Occipital lobe (tissue), 2 donors: Measurements from ENCODE around the gene MATCAP1. TPM values are rescaled to one million over a fixed set of nuclear protein-coding genes. Genes with fewer than 3 reads are reported as not detected.
A peak's percentile ranks its signal among the peaks of the same experiment; 100 is the strongest.

Experiments
- DNase-seq: peaks from one replicate; lab custom pipeline; 2025; lab: John Stamatoyannopoulos, UW
- total RNA-seq: library from RNA; depleted of rRNA; stranded (reverse); fragments of >200 nt; gene quantifications from one replicate; pipeline ENCODE4 v1.2.3, GENCODE V29; 2014

The MATCAP1 gene
- 49.1 TPM for total RNA-seq

GRCh38 chr16:67183627-67184452, at the start of gene MATCAP1:
Gene MATCAP1 (minus strand): TSS chr16:67183963. CDS start chr16:67180610, 3,353 bp downstream.
- DNase-seq: peak; percentile 92

DNA sequence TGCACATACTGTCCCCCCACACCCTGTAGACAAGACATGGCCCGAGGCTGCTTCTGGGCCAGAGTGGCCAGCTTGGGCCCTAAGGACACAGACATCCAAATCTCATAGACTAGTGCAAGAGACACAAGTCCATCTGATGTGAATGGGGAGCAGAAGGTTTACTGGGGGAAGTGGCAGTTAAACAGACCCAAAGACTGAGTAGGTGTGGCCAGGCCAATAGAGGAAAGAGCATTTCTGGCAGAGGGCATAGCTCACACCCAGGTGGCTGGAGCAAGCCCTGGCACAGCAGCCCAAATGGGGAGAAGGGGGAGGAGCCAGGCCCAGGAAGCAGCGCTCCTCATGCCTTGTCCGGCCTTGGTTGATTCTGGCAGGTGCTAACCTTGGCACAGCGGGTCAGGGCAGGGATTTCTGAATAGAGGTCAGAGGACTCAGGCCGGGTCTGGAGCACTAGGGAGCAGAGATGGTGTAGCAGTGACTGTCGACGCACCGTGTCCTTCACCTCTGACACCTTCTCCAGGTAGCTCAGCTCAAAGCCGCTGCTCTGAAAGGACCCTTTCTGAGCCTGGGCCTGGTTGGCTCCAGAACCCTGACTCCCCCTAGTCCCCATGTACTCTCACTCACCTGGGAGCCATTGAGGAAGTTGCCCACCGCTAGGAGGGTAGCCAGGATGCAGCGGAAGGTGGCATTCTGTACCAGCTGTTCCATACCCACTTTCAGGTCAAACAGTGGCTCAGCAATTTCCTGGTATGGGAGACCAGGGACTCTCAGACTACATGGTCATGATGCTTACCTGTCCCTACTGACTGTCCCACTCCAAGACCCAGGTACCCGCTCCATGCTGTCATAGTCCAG, 47.3 kb upstream of the MATCAP1 start:
- no peak for DNase-seq

GRCh38 chr16:67229906-67230808, 46.4 kb upstream of the MATCAP1 start:
- no peak for DNase-seq

- DNase-seq: no peak
Measured at GRCh38 chr16:67228905-67229304, 45.1 kb upstream of the MATCAP1 start.

DNA sequence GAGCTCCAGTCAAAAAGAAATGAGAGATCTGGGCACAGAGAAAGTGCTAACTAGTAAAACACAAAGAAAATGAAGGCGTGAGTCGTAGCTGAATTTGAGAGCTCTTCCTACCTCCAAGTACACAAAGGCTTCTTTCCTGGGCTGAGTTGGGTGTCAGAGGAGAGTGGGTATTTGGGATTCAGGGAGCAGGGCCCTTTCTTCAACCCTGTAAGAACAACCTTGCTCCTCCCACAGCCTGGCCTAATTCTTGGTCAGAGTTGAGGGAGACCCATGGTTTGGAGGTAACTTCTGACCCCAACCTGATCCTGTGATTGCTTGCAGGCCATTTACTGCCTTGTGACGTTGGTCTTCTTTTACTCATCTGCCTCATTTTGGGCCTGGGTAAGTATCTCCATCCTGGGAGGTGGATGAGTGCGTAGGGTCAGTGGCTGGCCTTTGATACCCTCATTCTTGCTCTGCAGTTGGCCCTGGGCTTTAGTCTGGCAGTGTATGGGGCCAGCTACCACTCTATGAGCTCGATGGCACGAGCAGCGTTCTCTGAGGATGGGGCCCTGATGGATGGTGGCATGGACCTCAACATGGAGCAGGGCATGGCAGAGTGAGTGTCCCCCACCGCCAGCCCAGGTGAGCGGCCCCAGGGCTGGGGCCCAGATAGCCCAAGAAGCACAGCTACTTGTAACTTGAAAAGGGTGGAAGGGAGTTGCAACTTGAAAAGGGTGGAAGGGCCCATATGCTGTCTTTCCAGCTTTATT, 44.4 kb upstream of the MATCAP1 start:
- DNase-seq: no peak

- no peak for DNase-seq
Measured at GRCh38 chr16:67227567-67227921, 43.8 kb upstream of the MATCAP1 start.

DNA sequence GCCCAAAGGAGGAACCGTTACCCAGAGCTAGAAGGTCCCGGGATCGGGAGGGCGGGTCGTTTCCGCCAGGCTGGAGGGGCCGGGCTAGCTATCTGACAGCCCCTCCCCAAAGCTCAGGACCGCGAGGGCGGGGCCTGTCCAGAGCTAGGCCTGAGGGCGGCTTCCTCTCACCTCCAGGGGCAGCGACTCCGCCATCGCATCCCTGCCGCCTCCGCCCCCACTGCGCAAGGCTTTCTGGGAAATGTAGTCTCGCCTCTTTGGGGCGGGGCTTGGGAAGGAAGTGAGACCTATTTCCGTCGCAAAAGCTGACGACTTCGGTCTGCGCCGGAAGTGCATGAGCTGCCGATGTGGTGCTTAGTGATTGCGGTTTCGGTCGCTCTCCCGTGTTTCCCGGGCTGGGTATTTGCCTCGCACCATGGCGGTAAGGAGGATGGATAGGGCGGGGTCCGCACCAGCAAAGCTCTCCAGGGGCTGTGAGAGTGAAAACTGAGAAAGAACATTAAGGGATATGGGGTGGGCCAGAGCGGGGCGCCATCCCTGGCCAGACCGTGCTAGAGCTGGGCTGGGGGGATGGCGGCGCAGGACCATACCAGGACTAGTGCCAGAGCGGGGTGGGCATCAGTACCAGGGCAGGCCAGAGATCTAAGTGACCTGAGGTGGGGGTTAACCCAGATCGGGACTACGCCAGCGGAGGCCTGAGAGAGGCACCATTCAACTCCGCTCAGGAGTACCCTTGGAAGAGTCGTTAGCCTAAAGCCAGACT, 43.2 kb upstream of the MATCAP1 start, which contains the start of gene TMEM208:
TMEM208 (plus strand) TSS at position 327 of the 763 bp plus-strand sequence; CDS start at position 416, 89 bp downstream.
- DNase-seq: peak; percentile 94

GRCh38 chr16:67226295-67226803, 42.6 kb upstream of the MATCAP1 start:
- DNase-seq: no peak

GRCh38 chr16:67223992-67224391, 40.2 kb upstream of the MATCAP1 start:
- no peak for DNase-seq

GRCh38 chr16:67216612-67217490, 33.1 kb upstream of the MATCAP1 start:
- DNase-seq: no peak

DNA sequence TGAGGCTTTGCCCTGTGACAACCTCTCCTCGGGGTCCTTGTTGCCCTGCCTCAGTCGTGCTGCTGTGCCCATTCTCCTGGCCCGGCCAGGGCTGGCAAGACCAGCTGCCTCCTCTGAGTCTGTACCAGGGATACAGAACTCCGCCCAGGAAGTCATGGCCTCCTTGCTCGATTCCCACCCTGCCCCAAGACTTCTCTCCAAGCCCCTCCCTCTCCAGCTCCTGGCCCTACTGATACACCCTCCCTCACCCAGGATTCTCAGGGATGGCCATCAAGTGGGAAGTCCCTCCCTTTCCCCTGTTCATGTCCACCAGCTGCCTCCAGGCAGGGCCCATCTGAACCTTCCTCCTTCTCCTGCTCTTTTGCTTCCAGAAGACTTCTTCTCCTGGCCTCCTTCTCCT, 31.9 kb upstream of the MATCAP1 start:
- no peak for DNase-seq

DNA sequence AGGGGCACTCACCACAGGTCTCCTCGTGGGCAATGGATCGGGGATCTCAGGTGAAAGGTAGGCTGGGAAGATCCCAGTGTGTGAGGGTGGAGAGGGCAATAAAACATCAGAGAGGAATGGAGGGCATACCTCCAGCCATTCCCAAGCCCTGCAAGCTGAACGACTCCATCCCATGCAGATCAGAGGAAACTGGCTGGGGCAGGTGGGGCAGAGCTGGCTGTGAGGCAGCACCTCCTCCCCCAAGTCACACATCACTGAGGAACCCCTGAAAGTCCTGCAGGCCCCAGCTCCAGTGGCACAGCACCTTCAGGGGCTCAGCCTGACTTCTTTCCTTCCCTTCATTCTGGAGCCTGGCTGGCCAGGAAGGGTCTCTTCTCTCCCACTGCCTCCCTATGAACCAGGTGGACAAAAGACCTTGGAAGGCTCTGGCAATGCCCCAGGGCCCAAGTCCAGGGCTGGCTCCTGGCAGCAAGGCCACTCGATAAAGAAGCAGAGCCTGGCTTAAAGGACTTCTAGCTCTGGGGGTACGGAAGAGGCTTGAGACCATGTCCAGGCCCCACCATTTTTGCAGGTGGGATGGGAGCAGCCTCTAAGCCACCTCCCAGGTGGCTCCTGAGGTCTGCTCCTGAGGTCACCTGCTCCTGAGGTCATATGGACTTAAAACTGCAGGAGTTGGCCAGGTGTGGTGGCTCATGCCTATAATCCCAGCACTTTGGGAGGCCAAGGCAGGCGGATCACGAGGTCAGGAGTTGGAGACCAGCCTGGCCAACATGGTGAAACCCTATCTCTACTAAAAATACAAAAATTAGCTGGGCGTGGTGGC, 29.6 kb upstream of the MATCAP1 start:
- no peak for DNase-seq

DNA sequence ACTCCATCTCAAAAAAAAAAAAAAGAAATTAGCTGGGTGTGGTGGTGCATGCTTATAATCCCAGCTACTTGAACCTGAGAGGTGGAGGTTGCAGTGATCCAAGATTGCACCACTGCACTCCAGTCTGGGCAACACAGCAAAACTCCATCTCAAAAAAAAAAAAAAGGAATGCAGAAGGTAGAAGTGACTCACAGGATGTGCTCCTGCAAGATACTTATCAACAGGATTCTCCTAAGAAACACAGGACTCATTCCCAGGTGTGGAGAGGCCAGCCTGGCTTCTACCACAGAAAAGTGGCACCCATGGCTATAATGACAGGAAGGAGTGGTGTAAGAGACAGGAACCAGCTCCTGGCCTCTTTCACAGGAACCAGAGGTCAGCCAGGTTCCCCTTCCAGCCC, 29.0 kb upstream of the MATCAP1 start:
- no peak for DNase-seq

DNA sequence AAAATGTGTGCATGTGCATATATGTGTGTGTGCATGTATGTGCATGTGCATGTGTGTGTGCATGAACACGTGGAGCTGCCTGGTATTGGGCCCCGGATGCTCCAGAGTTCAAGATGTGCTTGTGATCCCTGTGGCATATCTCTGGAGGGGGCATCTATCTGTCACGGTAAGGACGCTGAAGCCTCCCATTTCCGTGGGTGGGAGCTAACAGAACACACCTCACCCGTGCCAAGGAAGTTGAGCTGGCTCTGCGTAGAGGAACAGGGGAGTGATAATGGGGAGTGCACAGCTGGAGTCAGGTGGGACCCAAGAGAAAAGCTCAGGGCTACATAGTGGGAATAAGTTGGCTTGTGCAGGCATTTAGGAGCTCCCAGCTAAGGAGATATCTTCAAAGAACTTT, 27.9 kb upstream of the MATCAP1 start:
- DNase-seq: no peak

DNA sequence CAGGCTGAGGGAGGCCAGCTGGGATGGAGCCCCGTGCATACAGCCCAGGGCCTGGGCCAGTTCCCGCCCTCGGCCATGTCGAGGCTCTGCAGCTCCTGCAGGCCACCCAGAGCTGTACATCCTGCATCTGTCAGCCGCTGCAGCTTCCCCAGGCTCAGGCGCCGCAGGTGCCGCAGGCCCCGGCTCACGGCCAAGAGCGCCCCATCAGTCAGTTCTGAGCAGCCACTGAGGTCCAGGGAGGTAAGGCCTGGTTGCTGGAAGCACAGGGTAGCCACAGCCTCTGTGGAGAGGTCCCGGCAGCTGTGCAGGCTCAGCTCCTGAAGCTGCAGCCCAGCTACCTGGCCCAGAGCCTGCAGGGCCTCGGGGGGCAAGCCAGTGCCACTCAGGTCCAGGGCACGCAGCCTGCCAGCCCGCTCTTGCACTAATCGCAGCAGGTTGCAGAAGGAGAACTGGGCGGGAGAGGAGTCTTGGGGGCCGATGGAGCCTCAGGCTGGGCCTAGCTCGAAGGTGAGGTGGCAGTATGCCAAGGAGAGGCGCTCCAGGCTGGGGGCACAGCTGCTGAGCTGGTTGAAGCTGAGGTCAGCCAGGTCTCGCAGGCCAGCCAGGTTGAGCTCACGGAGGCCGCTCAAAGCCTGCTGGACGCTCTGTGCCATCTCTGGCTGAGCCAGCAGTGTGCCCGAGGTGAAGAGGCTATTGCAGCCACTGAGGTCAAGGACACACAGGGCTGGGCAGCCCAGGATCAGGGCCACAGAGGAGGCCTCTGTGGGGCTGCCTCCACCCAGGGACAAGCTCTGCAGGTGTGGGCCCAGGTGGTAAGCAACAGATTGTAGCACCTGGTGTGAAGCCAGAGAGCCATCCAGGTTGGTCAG, 26.5 kb upstream of the MATCAP1 start:
- no peak for DNase-seq

GRCh38 chr16:67209565-67209964, 25.8 kb upstream of the MATCAP1 start:
- DNase-seq: no peak
